Neural progenitor cell (in vitro differentiated cells): Measurements from ENCODE around the gene SMC3. TPM values are rescaled to one million over a fixed set of nuclear protein-coding genes. Genes with fewer than 3 reads are reported as not detected.

Experiments used
- DNase-seq: peaks from one replicate; pipeline ENCODE4 v3.0.0-alpha.2; 2016; ENCODE audit warnings: low spot score
- H2AFZ ChIP-seq: fragments of 200-600 bp; sonication (generic); replicated peaks from 2 replicates; pipeline ENCODE4 v1.6.1; 2016; ENCODE audit warnings: antibody characterized with exemption
- H3F3A ChIP-seq: fragments of 200-600 bp; sonication (generic); 2 replicates; pipeline ENCODE4 v1.6.1; 2016; ENCODE audit warnings: antibody characterized with exemption, low read depth
- H3K27ac ChIP-seq: fragments of 200-600 bp; sonication (generic); 2 replicates; pipeline ENCODE4 v1.5.1; 2016; ENCODE audit warnings: mild to moderate bottlenecking
- H3K27me3 ChIP-seq: fragments of 200-600 bp; sonication (generic); 2 replicates; pipeline ENCODE4 v1.6.1; 2016; ENCODE audit warnings: mild to moderate bottlenecking, moderate library complexity
- H3K36me3 ChIP-seq: fragments of 200-600 bp; sonication (generic); 2 replicates; pipeline ENCODE4 v1.5.1; 2016
- H3K4me1 ChIP-seq: fragments of 200-600 bp; sonication (generic); 2 replicates; pipeline ENCODE4 v1.6.1; 2016; ENCODE audit warnings: mixed run types
- H3K4me2 ChIP-seq: fragments of 200-600 bp; sonication (generic); 2 replicates; pipeline ENCODE4 v1.6.1; 2016
- H3K4me3 ChIP-seq: fragments of 200-600 bp; sonication (generic); 2 replicates; pipeline ENCODE4 v1.5.1; 2016
- H3K79me2 ChIP-seq: fragments of 200-600 bp; sonication (generic); 2 replicates; pipeline ENCODE4 v1.6.1; 2016; ENCODE audit warnings: low read depth
- H3K9ac ChIP-seq: fragments of 200-600 bp; sonication (generic); 2 replicates; pipeline ENCODE4 v1.6.1; 2016
- H3K9me3 ChIP-seq: fragments of 200-600 bp; sonication (generic); 2 replicates; pipeline ENCODE4 v1.5.1; 2016; ENCODE audit warnings: low read depth
- H4K20me1 ChIP-seq: fragments of 200-600 bp; sonication (generic); 2 replicates; pipeline ENCODE4 v1.6.1; 2016; ENCODE audit warnings: low read depth
- H3K27ac Mint-ChIP-seq: 3 replicates; pipeline ENCODE4 v1.8.0; 2021; ENCODE audit warnings: mixed read lengths
- H3K27me3 Mint-ChIP-seq: 2 replicates; pipeline ENCODE4 v1.8.0; 2022; ENCODE audit warnings: low read depth, mild to moderate bottlenecking, inconsistent platforms, moderate library complexity, mixed read lengths; ENCODE audit not compliant: insufficient read depth
- H3K36me3 Mint-ChIP-seq: 3 replicates; pipeline ENCODE4 v1.8.0; 2021; ENCODE audit warnings: mixed read lengths
- H3K4me1 Mint-ChIP-seq: 3 replicates; pipeline ENCODE4 v1.8.0; 2021; ENCODE audit warnings: mixed read lengths
- H3K4me3 Mint-ChIP-seq: 3 replicates; pipeline ENCODE4 v1.8.0; 2021; ENCODE audit warnings: mild to moderate bottlenecking, moderate library complexity, mixed read lengths
- H3K9me3 Mint-ChIP-seq: 3 replicates; pipeline ENCODE4 v1.8.0; 2020; ENCODE audit warnings: mixed read lengths
- CTCF ChIP-seq: fragments of 200-600 bp; sonication (generic); IDR thresholded peaks from 2 replicates; pipeline ENCODE4 v1.5.1; 2017; ENCODE audit warnings: antibody characterized with exemption, mild to moderate bottlenecking
- EZH2 ChIP-seq: fragments of 200-600 bp; sonication (generic); IDR thresholded peaks from 2 replicates; pipeline ENCODE4 v1.6.1; 2017; ENCODE audit warnings: antibody characterized with exemption, mild to moderate bottlenecking, moderate library complexity
- EZH2phosphoT487 ChIP-seq: fragments of 200-600 bp; sonication (generic); IDR thresholded peaks from 2 replicates; pipeline ENCODE4 v1.6.1; 2017; ENCODE audit warnings: antibody characterized with exemption
- small RNA-seq: library from RNA; depleted of rRNA; stranded (forward); fragments of <200 nt; gene quantifications from one replicate; pipeline ENCODE3, GENCODE V24; 2015
- total RNA-seq: library from RNA; depleted of rRNA; stranded (reverse); fragments of >200 nt; gene quantifications from 2 replicates; pipeline ENCODE4 v1.2.3, GENCODE V29; 2015; ENCODE audit warnings: low replicate concordance

The SMC3 gene
- total RNA-seq, 1 donor from 2014 or later = 109 TPM

GRCh38 chr10:110650265-110650668, 82.8 kb downstream of the SMC3 start:
- peaks cover 11% of the 10 kb centered on the region for H3K4me1 ChIP-seq

DNA sequence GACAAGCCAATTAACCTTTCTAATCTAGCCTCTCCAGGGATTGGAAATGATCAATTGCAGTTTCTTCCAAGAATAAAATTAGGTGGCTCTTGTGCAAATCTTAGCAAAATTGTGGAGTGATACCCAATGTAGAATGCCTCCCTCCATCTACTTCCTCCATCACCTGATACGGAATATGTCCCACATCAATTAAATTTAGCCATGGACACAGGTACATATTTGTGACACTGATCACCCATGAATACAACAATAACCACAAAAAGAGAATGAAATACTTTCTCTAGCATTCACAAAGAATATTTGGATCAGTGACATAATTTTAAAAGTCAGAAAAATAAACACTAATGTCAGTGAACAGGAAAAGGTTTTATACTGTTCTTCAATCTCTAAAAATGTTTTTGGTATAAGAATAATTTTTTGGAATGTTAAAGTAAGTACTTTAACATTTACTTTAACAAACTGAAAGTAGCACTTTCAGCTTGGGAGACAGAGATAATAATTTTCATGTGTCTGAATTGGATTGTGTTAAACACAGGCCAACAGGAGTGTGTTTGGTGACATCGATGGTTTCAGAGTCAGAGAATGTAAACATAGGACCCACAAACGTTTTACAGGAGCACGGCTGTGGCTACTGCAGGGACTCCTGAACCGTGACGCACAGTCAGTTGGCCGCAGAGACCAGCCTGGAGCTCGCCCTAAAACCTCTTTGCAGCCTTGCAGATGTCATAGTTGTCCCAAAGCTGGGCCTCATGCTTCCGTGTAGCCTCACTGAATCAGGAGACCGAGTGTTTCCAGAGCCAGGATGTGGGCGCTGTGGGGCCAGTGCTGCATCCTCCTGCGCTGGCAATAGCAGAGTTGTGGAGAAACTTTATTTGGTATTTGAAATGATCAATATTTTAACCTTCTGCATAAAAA, 83.8 kb downstream of the SMC3 start:
- no peak overlapping the region for H3K4me3 ChIP-seq
- peaks cover 27% of the 10 kb centered on the region for H3K27me3 ChIP-seq
- H4K20me1 ChIP-seq = no peaks in the 10 kb centered on the region
- H3K9me3 ChIP-seq = no peaks in the 10 kb centered on the region
- no peak overlapping the region for H2AFZ ChIP-seq
- peaks cover 11% of the 10 kb centered on the region for H3K4me1 ChIP-seq
- Mint-ChIP-seq H3K36me3 (no peaks in the 10 kb centered on the region), H3K4me1 (peaks cover 48% of the 10 kb centered on the region), H3K4me3 (no peak overlapping the region), H3K27ac (no peak overlapping the region), H3K9me3 (no peaks in the 10 kb centered on the region), H3K27me3 (peaks cover 2% of the 10 kb centered on the region)
- no peak overlapping the region for H3K4me2 ChIP-seq
- no peak overlapping the region for H3K27ac ChIP-seq
- no peaks in the 10 kb centered on the region for H3K79me2 ChIP-seq
- H3K9ac ChIP-seq = no peak overlapping the region
- TF ChIP-seq EZH2phosphoT487 (no peak), CTCF (no peak), EZH2 (no peak)
- DNase-seq = no peak
- no peaks in the 10 kb centered on the region for H3K36me3 ChIP-seq
- no peaks in the 10 kb centered on the region for H3F3A ChIP-seq

More at GRCh38 chr10:110650265-110650668, 82.8 kb downstream of the SMC3 start:
- Mint-ChIP-seq H3K4me3 (no peak overlapping the region), H3K27ac (no peak overlapping the region), H3K4me1 (peaks cover 44% of the 10 kb centered on the region), H3K36me3 (no peaks in the 10 kb centered on the region), H3K9me3 (no peaks in the 10 kb centered on the region), H3K27me3 (peaks cover 5% of the 10 kb centered on the region)
- Histone ChIP-seq H3K27ac (no peak overlapping the region), H3F3A (no peaks in the 10 kb centered on the region), H4K20me1 (peaks cover 3% of the 10 kb centered on the region), H3K27me3 (peaks cover 37% of the 10 kb centered on the region), H3K9me3 (no peaks in the 10 kb centered on the region), H3K4me2 (no peak overlapping the region), H2AFZ (no peak overlapping the region), H3K79me2 (no peaks in the 10 kb centered on the region), H3K36me3 (no peaks in the 10 kb centered on the region), H3K4me3 (no peak overlapping the region), H3K9ac (no peak overlapping the region)
- DNase-seq = no peak
- TF ChIP-seq EZH2phosphoT487 = no peak
- TF ChIP-seq CTCF = no peak
- no peak for TF ChIP-seq EZH2

GRCh38 chr10:110652475-110653118, 85.1 kb downstream of the SMC3 start:
- no peak overlapping the region for H2AFZ ChIP-seq
- no peaks in the 10 kb centered on the region for H3K36me3 Mint-ChIP-seq
- no peaks in the 10 kb centered on the region for H3K79me2 ChIP-seq
- H3K27me3 ChIP-seq = peaks cover 14% of the 10 kb centered on the region
- H4K20me1 ChIP-seq = no peaks in the 10 kb centered on the region
- H3F3A ChIP-seq = no peaks in the 10 kb centered on the region
- DNase-seq = no peak
- H3K36me3 ChIP-seq = no peaks in the 10 kb centered on the region
- H3K27me3 Mint-ChIP-seq = peaks cover 2% of the 10 kb centered on the region
- H3K4me3 ChIP-seq = no peak overlapping the region
- TF ChIP-seq CTCF (no peak), EZH2 (no peak), EZH2phosphoT487 (no peak)
- no peak overlapping the region for H3K4me3 Mint-ChIP-seq
- no peaks in the 10 kb centered on the region for H3K9me3 ChIP-seq
- H3K27ac Mint-ChIP-seq = no peak overlapping the region
- H3K4me1 ChIP-seq = peaks cover 11% of the 10 kb centered on the region
- no peak overlapping the region for H3K4me2 ChIP-seq
- H3K9ac ChIP-seq = no peak overlapping the region
- no peak overlapping the region for H3K27ac ChIP-seq
- no peaks in the 10 kb centered on the region for H3K9me3 Mint-ChIP-seq
- H3K4me1 Mint-ChIP-seq = peaks cover 49% of the 10 kb centered on the region

Small RNA genes within 50 kb of the gene (small RNA-seq; reads per million reads assigned to genes)
- not detected for gene RF00019

Other genes starting within 250 kb of the SMC3 start
- gene DUSP5, start 69.8 kb upstream of the SMC3 start, total RNA-seq = 0.34 and 1.5 TPM in 2 replicates
- 0.28 and 0.32 TPM in 2 replicates for gene RBM20, start 76.6 kb downstream of the SMC3 start, total RNA-seq